Esophagus squamous epithelium (tissue), 5 donors: ENCODE data around the gene GABARAPL1. TPM values are rescaled to one million over a fixed set of nuclear protein-coding genes. Genes with fewer than 3 reads are reported as not detected.
"Not testable (repeated sequence)": the region's sequence is repeated elsewhere in the genome, so short reads cannot be mapped to it uniquely, and the experiment has no call there.

ENCODE experiments used
- DNase-seq: peaks from one replicate; lab custom pipeline; 2025; lab: John Stamatoyannopoulos, UW
- H3K27ac ChIP-seq, 4 donors: fragments of 200-600 bp; sonication (generic); one replicate each; pipeline ENCODE4 v1.5.1; 2016 to 2019; ENCODE audit warnings: mild to moderate bottlenecking in 1 of 4
- H3K27me3 ChIP-seq, 4 donors: fragments of 200-600 bp; sonication (generic); 1 replicate in 3 of 4; 2 replicates in 1 of 4; pipeline versions ENCODE4 v1.5.1 to v1.6.0; 2017 to 2021; ENCODE audit warnings: antibody characterized with exemption in 1 of 4
- H3K36me3 ChIP-seq, 3 donors: fragments of 200-600 bp; sonication (generic); one replicate each; pipeline ENCODE4 v1.5.1; 2016 to 2019
- H3K4me1 ChIP-seq, 3 donors: fragments of 200-600 bp; sonication (generic); one replicate each; pipeline ENCODE4 v1.5.1; 2017 to 2019
- H3K4me3 ChIP-seq, 4 donors: fragments of 200-600 bp; sonication (generic); 1 replicate in 3 of 4; 2 replicates in 1 of 4; pipeline ENCODE4 v1.5.1; 2016 to 2019; ENCODE audit warnings: mild to moderate bottlenecking in 2 of 4, moderate library complexity in 1 of 4
- H3K9me3 ChIP-seq, 3 donors: fragments of 200-600 bp; sonication (generic); one replicate each; pipeline ENCODE4 v1.5.1; 2016 to 2019
- POLR2A ChIP-seq, 4 donors: fragments of 450-650 bp; IDR thresholded peaks; one replicate each; pipeline ENCODE4 v1.6.1; 2017; ENCODE audit warnings: antibody characterized with exemption in 4 of 4, mild to moderate bottlenecking in 4 of 4, moderate library complexity in 3 of 4
- WGBS, 2 donors: methylation state at CpG; one replicate each; pipeline ENCODE4 v1.1.5; 2018; 5-methylcytosine and 5-hydroxymethylcytosine counted together
- intact Hi-C: fragments of 100-400 bp; cut with DNase I; formaldehyde crosslinking; loops from one replicate; pipeline ENCODE4 v1.15.0; 2022
- total RNA-seq, 4 donors: library from RNA; depleted of rRNA; stranded (reverse); fragments of >200 nt; gene quantifications; one replicate each; pipeline ENCODE4 v1.1.0, GENCODE V29; 2016
- TF ChIP-seq, protein P1 (sequence below), 6 experiments: fragments of 450-650 bp in 4 of 6; fragments of 200-600 bp in 2 of 6; sonication (generic) in 2 of 6; IDR thresholded peaks; one replicate each; pipeline ENCODE4 v1.5.1; 2016 to 2019; ENCODE audit warnings: antibody characterized with exemption in 6 of 6, mild to moderate bottlenecking in 4 of 6, moderate library complexity in 4 of 6
- donor health status: DM: yes; HTN: yes; CAD: no.

The GABARAPL1 gene
- total RNA-seq, 4 donors from 2014 or later: 10.3 to 65.2 (median 24.5) TPM

DNA sequence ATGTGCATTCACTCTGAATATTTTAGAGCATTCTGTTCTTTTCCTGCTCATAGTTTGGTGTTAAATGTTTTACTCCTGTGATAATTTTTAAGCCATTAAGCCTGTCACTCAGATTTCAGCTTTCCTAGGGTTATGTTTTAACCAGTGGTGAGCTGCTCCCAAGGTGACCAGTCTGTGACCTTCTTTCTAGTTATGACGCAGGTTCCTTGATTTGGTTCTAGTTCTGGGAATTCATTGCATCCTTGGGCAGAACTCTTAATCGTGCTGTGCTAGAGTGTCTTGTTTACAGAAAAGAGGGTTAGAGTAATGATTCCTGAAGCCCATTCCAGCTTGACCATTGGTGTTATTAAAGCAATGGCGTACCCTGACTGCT, 2.2 kb downstream of the GABARAPL1 start:
- TF ChIP-seq, protein P1, sequence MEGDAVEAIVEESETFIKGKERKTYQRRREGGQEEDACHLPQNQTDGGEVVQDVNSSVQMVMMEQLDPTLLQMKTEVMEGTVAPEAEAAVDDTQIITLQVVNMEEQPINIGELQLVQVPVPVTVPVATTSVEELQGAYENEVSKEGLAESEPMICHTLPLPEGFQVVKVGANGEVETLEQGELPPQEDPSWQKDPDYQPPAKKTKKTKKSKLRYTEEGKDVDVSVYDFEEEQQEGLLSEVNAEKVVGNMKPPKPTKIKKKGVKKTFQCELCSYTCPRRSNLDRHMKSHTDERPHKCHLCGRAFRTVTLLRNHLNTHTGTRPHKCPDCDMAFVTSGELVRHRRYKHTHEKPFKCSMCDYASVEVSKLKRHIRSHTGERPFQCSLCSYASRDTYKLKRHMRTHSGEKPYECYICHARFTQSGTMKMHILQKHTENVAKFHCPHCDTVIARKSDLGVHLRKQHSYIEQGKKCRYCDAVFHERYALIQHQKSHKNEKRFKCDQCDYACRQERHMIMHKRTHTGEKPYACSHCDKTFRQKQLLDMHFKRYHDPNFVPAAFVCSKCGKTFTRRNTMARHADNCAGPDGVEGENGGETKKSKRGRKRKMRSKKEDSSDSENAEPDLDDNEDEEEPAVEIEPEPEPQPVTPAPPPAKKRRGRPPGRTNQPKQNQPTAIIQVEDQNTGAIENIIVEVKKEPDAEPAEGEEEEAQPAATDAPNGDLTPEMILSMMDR (IDR thresholded peaks at IDR 0.05): no peak
- TF ChIP-seq POLR2A (IDR thresholded peaks at IDR 0.05): no peak
- Histone ChIP-seq H3K36me3 (peaks cover 0 to 28% (median 0%) of the 10 kb centered on the region in 3 donors), H3K9me3 (no peaks in the 10 kb centered on the region), H3K4me1 (peaks cover 5 to 43% (median 9%) of the 10 kb centered on the region in 3 donors), H3K4me3 (peak overlapping the region in 3 of 4 donors; percentile 82 to 88 (median 87)), H3K27ac (peak overlapping the region; percentile 94 to 100 (median 99)), H3K27me3 (no peaks in the 10 kb centered on the region)
- DNase-seq: no peak
- intact Hi-C loops: no loop called here
- 60 to 85% methylated on average over 2 to 3 of the region's 3 CpGs for WGBS, 2 donors

- H3K27me3 ChIP-seq: no peaks in the 10 kb centered on the region
- H3K9me3 ChIP-seq: no peaks in the 10 kb centered on the region
- WGBS, 2 donors: 60 to 61% methylated on average over 2 of the region's 2 CpGs
- peak overlapping the region; percentile 94 to 100 (median 99) for H3K27ac ChIP-seq
- intact Hi-C loops: no loop called here
- peaks cover 6 to 49% (median 9%) of the 10 kb centered on the region in 3 donors for H3K4me1 ChIP-seq
- no peak for DNase-seq
- TF ChIP-seq, protein P1 (IDR thresholded peaks at IDR 0.05): no peak
- TF ChIP-seq POLR2A (IDR thresholded peaks at IDR 0.05): no peak
- H3K36me3 ChIP-seq: peaks cover 0 to 34% (median 0%) of the 10 kb centered on the region in 3 donors
- peak overlapping the region in 2 of 4 donors; percentile 82 to 88 for H3K4me3 ChIP-seq
Measured at GRCh38 chr12:10215436-10215835, 2.8 kb downstream of the GABARAPL1 start.

GRCh38 chr12:10215946-10216345, 3.3 kb downstream of the GABARAPL1 start:
- H3K36me3 ChIP-seq: peaks cover 0 to 39% (median 0%) of the 10 kb centered on the region in 3 donors
- H3K27ac ChIP-seq, DNase-seq, H3K27me3 ChIP-seq, H3K9me3 ChIP-seq, intact Hi-C loops: not testable (repeated sequence)
- peak overlapping the region in 1 of 4 donors; percentile 15 for H3K4me3 ChIP-seq
- 75 to 87% methylated on average over 13 of the region's 13 CpGs for WGBS, 2 donors
- peaks cover 6 to 54% (median 9%) of the 10 kb centered on the region in 3 donors for H3K4me1 ChIP-seq

DNA sequence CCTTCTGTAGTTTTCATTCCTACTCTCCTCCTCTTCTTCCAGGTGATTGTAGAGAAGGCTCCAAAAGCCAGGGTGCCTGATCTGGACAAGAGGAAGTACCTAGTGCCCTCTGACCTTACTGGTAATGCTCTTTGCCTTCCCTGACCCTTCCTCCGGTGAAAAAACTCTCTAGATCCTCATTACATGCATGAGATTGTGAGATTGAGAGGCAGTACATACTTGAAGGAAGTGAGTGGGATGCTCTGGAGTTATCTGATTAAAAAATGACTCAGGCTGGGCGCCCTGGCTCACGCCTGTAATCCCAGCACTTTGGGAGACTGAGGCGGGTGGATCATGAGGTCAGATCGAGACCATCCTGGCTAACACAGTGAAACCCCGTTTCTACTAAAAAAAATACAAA, 5.3 kb downstream of the GABARAPL1 start:
- peaks cover 3 to 48% (median 9%) of the 10 kb centered on the region in 3 donors for H3K4me1 ChIP-seq
- TF ChIP-seq, protein P1 (IDR thresholded peaks at IDR 0.05): no peak
- TF ChIP-seq POLR2A (IDR thresholded peaks at IDR 0.05): no peak
- WGBS, 2 donors: 83 to 88% methylated on average over 6 of the region's 6 CpGs
- intact Hi-C loops: no loop called here
- H3K9me3 ChIP-seq: no peaks in the 10 kb centered on the region
- no peak for DNase-seq
- peaks cover 0 to 59% (median 16%) of the 10 kb centered on the region in 3 donors for H3K36me3 ChIP-seq
- no peaks in the 10 kb centered on the region for H3K27me3 ChIP-seq
- H3K27ac ChIP-seq: no peak overlapping the region
- no peak overlapping the region for H3K4me3 ChIP-seq

GRCh38 chr12:10220398-10221077, 7.9 kb downstream of the GABARAPL1 start:
- 44 to 50% methylated on average over 8 of the region's 8 CpGs for WGBS, 2 donors
- Histone ChIP-seq H3K27ac (peak overlapping the region; percentile 3 to 74 (median 63)), H3K27me3 (no peaks in the 10 kb centered on the region), H3K36me3 (peaks cover 0 to 73% (median 17%) of the 10 kb centered on the region in 3 donors), H3K9me3 (no peaks in the 10 kb centered on the region), H3K4me1 (peaks cover 0 to 29% (median 3%) of the 10 kb centered on the region in 3 donors), H3K4me3 (no peak overlapping the region)
- TF ChIP-seq POLR2A (IDR thresholded peaks at IDR 0.05): no peak
- TF ChIP-seq, protein P1 (IDR thresholded peaks at IDR 0.05): no peak
- intact Hi-C loops: no loop called here
- no peak for DNase-seq
